ENCODE results near the gene CUL4A.

CUL4A gene

GRCh38 chr13:113182046-113182445 is 27.4 kb upstream of the CUL4A start:
- Histone ChIP-seq H3K27me3 (replicated peaks; ENCODE audit: control insufficient read depth, insufficient read depth, low read length) (no peaks in the 10 kb centered on the region), H3K4me3 (ENCODE audit: low read length) (no peak overlapping the region), H3K9ac (ENCODE audit: low read length) (no peak overlapping the region), H3K4me1 (ENCODE audit: control insufficient read depth, insufficient read depth, low read length) (peaks cover 11% of the 10 kb centered on the region), H3K36me3 (ENCODE audit: control insufficient read depth, insufficient read depth, low read length, severe bottlenecking) (peaks cover 72% of the 10 kb centered on the region), H3K9me3 (ENCODE audit: control insufficient read depth, low read length) (no peaks in the 10 kb centered on the region)
- no peak for DNase-seq (ENCODE audit: low read depth)

- no peaks in the 10 kb centered on the region for H3K9me3 ChIP-seq (ENCODE audit: control insufficient read depth, low read length)
- no peak overlapping the region for H3K4me3 ChIP-seq (ENCODE audit: low read length)
- peaks cover 62% of the 10 kb centered on the region for H3K36me3 ChIP-seq (ENCODE audit: control insufficient read depth, insufficient read depth, low read length, severe bottlenecking)
- no peak overlapping the region for H3K9ac ChIP-seq (ENCODE audit: low read length)
- H3K4me1 ChIP-seq (ENCODE audit: control insufficient read depth, insufficient read depth, low read length), result peaks cover 24% of the 10 kb centered on the region
- no peak for DNase-seq (ENCODE audit: low read depth)
- no peaks in the 10 kb centered on the region for H3K27me3 ChIP-seq (replicated peaks; ENCODE audit: control insufficient read depth, insufficient read depth, low read length)
Measured at GRCh38 chr13:113183450-113184129, 25.8 kb upstream of the CUL4A start.

- H3K9me3 ChIP-seq (ENCODE audit: control insufficient read depth, low read length), result no peaks in the 10 kb centered on the region
- DNase-seq (ENCODE audit: low read depth), result no peak
- H3K4me1 ChIP-seq (ENCODE audit: control insufficient read depth, insufficient read depth, low read length), result peaks cover 24% of the 10 kb centered on the region
- no peak overlapping the region for H3K4me3 ChIP-seq (ENCODE audit: low read length)
- peaks cover 59% of the 10 kb centered on the region for H3K36me3 ChIP-seq (ENCODE audit: control insufficient read depth, insufficient read depth, low read length, severe bottlenecking)
- H3K9ac ChIP-seq (ENCODE audit: low read length), result no peak overlapping the region
- H3K27me3 ChIP-seq (replicated peaks; ENCODE audit: control insufficient read depth, insufficient read depth, low read length), result no peaks in the 10 kb centered on the region
Measured at GRCh38 chr13:113184568-113185440, 24.6 kb upstream of the CUL4A start.

DNA sequence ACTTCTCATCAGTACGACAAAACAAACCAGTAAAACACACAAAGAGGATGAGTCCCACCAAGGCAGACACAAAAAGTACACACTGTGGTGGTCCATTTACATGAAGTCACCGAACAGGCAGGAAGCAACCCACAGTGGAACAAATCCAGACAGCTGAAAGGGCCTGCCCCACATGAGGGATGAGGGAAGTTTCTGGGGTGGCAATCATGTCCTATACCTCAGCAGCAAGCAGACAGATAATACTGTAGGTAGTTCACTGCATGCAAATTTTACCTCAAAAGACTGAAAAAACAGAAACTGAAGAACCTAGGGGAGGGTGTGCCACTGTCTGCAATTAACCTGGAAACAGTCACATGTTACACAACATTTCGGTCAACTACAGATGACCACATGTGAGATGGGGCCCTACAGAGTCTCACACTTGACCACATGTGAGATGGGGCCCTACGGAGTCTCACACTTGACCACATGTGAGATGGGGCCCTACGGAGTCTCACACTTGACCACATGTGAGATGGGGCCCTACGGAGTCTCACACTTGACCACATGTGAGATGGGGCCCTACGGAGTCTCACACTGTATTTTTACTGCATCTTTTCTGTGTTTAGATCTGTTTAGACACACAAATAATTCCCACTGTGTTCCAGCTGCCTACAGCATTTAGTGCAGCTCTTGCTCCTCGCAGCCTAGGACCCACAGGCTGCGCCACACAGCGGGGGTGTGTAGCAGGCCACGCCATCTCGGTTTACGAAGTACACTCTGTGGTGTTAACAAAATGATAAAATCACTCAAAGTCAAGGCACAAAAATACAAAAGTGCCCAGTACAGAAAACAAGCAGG is 23.1 kb upstream of the CUL4A start:
- no peaks in the 10 kb centered on the region for H3K9me3 ChIP-seq (ENCODE audit: control insufficient read depth, low read length)
- H3K9ac ChIP-seq (ENCODE audit: low read length), result peak overlapping the region; percentile 75
- H3K36me3 ChIP-seq (ENCODE audit: control insufficient read depth, insufficient read depth, low read length, severe bottlenecking), result peaks cover 54% of the 10 kb centered on the region
- peaks cover 24% of the 10 kb centered on the region for H3K4me1 ChIP-seq (ENCODE audit: control insufficient read depth, insufficient read depth, low read length)
- H3K27me3 ChIP-seq (replicated peaks; ENCODE audit: control insufficient read depth, insufficient read depth, low read length), result no peaks in the 10 kb centered on the region
- DNase-seq (ENCODE audit: low read depth), result no peak
- peak overlapping the region; percentile 79 for H3K4me3 ChIP-seq (ENCODE audit: low read length)

- Histone ChIP-seq H3K36me3 (ENCODE audit: control insufficient read depth, insufficient read depth, low read length, severe bottlenecking) (peaks cover 53% of the 10 kb centered on the region), H3K9me3 (ENCODE audit: control insufficient read depth, low read length) (no peaks in the 10 kb centered on the region), H3K4me3 (ENCODE audit: low read length) (peak overlapping the region; percentile 79), H3K27me3 (replicated peaks; ENCODE audit: control insufficient read depth, insufficient read depth, low read length) (no peaks in the 10 kb centered on the region), H3K4me1 (ENCODE audit: control insufficient read depth, insufficient read depth, low read length) (peaks cover 27% of the 10 kb centered on the region), H3K9ac (ENCODE audit: low read length) (peak overlapping the region; percentile 75)
- DNase-seq (ENCODE audit: low read depth), result peak; percentile 97
Measured at GRCh38 chr13:113187263-113187669, 22.1 kb upstream of the CUL4A start.

DNA sequence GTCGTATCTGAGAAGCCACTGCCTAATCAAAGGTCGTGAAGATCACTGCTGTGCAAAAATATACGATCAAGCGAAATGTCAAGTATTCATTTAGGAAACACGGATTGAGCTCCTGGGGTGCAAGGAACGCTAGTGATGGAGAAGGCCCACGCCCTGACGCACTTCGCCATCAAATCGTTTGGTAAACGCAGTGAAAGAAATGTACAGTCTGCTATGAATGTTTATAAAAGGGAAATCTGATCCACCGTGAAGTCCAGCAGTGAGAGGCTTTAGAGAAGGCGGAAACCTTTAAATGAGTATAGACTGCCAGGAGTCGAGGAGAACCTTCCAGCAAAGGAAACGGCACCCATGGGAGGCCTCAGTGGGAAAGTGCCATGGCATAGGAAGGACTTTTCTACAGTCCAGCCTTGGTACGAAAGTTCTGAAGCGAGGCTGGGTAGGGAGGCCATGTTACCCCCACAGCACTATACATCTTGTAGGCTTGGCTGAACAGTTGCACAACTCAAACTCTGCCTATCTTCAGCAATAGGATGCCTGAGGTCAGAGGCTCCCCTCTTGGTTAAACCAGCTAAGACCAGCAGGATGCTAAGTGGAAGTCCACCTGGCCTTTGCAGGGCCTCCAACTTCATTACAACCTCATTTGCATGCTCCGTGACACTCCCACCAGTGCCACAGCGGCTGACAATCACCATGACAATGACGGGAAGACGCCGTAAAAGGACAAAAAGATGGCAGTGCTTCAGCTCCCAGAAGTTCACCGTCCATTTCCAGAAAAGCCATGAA is 21.3 kb upstream of the CUL4A start:
- Histone ChIP-seq H3K9me3 (ENCODE audit: control insufficient read depth, low read length) (no peaks in the 10 kb centered on the region), H3K36me3 (ENCODE audit: control insufficient read depth, insufficient read depth, low read length, severe bottlenecking) (peaks cover 49% of the 10 kb centered on the region), H3K9ac (ENCODE audit: low read length) (peak overlapping the region; percentile 18), H3K4me1 (ENCODE audit: control insufficient read depth, insufficient read depth, low read length) (peaks cover 35% of the 10 kb centered on the region), H3K4me3 (ENCODE audit: low read length) (peak overlapping the region; percentile 19), H3K27me3 (replicated peaks; ENCODE audit: control insufficient read depth, insufficient read depth, low read length) (no peaks in the 10 kb centered on the region)
- DNase-seq (ENCODE audit: low read depth), result no peak

- Histone ChIP-seq H3K27me3 (replicated peaks; ENCODE audit: control insufficient read depth, insufficient read depth, low read length) (no peaks in the 10 kb centered on the region), H3K9me3 (ENCODE audit: control insufficient read depth, low read length) (no peaks in the 10 kb centered on the region), H3K36me3 (ENCODE audit: control insufficient read depth, insufficient read depth, low read length, severe bottlenecking) (peaks cover 48% of the 10 kb centered on the region)
Measured at GRCh38 chr13:113190181-113190580, 19.2 kb upstream of the CUL4A start.

GRCh38 chr13:113192279-113192678 is 17.1 kb upstream of the CUL4A start:
- no peaks in the 10 kb centered on the region for H3K27me3 ChIP-seq (replicated peaks; ENCODE audit: control insufficient read depth, insufficient read depth, low read length)
- H3K36me3 ChIP-seq (ENCODE audit: control insufficient read depth, insufficient read depth, low read length, severe bottlenecking), result peaks cover 68% of the 10 kb centered on the region
- no peak for DNase-seq (ENCODE audit: low read depth)

More at GRCh38 chr13:113190181-113190580, 19.2 kb upstream of the CUL4A start:
- no peak overlapping the region for H3K9ac ChIP-seq (ENCODE audit: low read length)
- no peak for DNase-seq (ENCODE audit: low read depth)
- no peak overlapping the region for H3K4me3 ChIP-seq (ENCODE audit: low read length)
- H3K4me1 ChIP-seq (ENCODE audit: control insufficient read depth, insufficient read depth, low read length), result peaks cover 40% of the 10 kb centered on the region

GRCh38 chr13:113192902-113193301 is 16.5 kb upstream of the CUL4A start:
- DNase-seq (ENCODE audit: low read depth), result peak; percentile 84
- H3K36me3 ChIP-seq (ENCODE audit: control insufficient read depth, insufficient read depth, low read length, severe bottlenecking), result peaks cover 74% of the 10 kb centered on the region

More at GRCh38 chr13:113192279-113192678, 17.1 kb upstream of the CUL4A start:
- Histone ChIP-seq H3K9ac (ENCODE audit: low read length) (no peak overlapping the region), H3K9me3 (ENCODE audit: control insufficient read depth, low read length) (no peaks in the 10 kb centered on the region), H3K4me1 (ENCODE audit: control insufficient read depth, insufficient read depth, low read length) (peaks cover 27% of the 10 kb centered on the region), H3K4me3 (ENCODE audit: low read length) (no peak overlapping the region)

DNA sequence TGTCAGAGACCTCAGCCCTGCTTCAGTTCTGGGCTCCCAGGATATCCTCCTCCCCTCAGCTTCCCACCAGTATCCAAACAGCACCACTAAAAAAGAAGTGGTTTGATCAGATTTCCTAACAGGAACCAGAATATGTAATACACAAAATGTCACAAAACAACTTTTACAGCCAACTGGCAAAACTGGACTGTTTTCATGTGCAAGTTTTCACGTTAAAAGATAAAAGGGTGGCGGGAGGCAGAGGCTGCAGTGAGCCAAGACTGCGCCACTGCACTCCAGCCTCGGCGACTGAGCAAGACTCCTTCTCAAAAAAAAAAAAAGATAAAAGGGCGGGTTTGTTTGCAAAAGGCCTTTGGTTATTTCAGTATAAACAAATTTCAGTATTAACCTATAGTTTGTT is 14.1 kb upstream of the CUL4A start:
- peaks cover 15% of the 10 kb centered on the region for H3K4me1 ChIP-seq (ENCODE audit: control insufficient read depth, insufficient read depth, low read length)
- DNase-seq (ENCODE audit: low read depth), result no peak
- H3K27me3 ChIP-seq (replicated peaks; ENCODE audit: control insufficient read depth, insufficient read depth, low read length), result no peaks in the 10 kb centered on the region
- no peaks in the 10 kb centered on the region for H3K9me3 ChIP-seq (ENCODE audit: control insufficient read depth, low read length)
- no peak overlapping the region for H3K4me3 ChIP-seq (ENCODE audit: low read length)
- H3K9ac ChIP-seq (ENCODE audit: low read length), result no peak overlapping the region
- H3K36me3 ChIP-seq (ENCODE audit: control insufficient read depth, insufficient read depth, low read length, severe bottlenecking), result peaks cover 77% of the 10 kb centered on the region

More at GRCh38 chr13:113192902-113193301, 16.5 kb upstream of the CUL4A start:
- H3K9ac ChIP-seq (ENCODE audit: low read length), result no peak overlapping the region
- H3K4me1 ChIP-seq (ENCODE audit: control insufficient read depth, insufficient read depth, low read length), result peaks cover 22% of the 10 kb centered on the region
- H3K9me3 ChIP-seq (ENCODE audit: control insufficient read depth, low read length), result no peaks in the 10 kb centered on the region
- H3K27me3 ChIP-seq (replicated peaks; ENCODE audit: control insufficient read depth, insufficient read depth, low read length), result no peaks in the 10 kb centered on the region
- no peak overlapping the region for H3K4me3 ChIP-seq (ENCODE audit: low read length)

All from adipocyte (in vitro differentiated cells).